BE2C (cell line): ENCODE measurements around the gene SMARCA2.

Experiments
- DNase-seq: peaks from one replicate; pipeline ENCODE4 v3.0.0-alpha.2; 2020
- H3K27me3 ChIP-seq: fragments of 250-450 bp; sonication (Bioruptor Pico); 2 replicates; pipeline ENCODE4 v1.5.1; 2020; ENCODE audit warnings: mild to moderate bottlenecking
- H3K36me3 ChIP-seq: fragments of 250-450 bp; sonication (Bioruptor Pico); 2 replicates; pipeline ENCODE4 v1.5.1; 2020; ENCODE audit warnings: mild to moderate bottlenecking
- H3K4me1 ChIP-seq: fragments of 250-450 bp; sonication (Bioruptor Pico); 2 replicates; pipeline ENCODE4 v1.5.1; 2020
- H3K4me3 ChIP-seq: 2 replicates; pipeline ENCODE4 v1.5.1; 2011; ENCODE audit warnings: low read depth, low read length
- H3K9me3 ChIP-seq: fragments of 250-450 bp; sonication (Bioruptor Pico); 2 replicates; pipeline ENCODE4 v1.5.1; 2020
- TF ChIP-seq, protein P1 (sequence below): IDR thresholded peaks from 2 replicates; pipeline ENCODE4 v1.5.1; 2012; ENCODE audit warnings: mild to moderate bottlenecking, low read depth, low read length

Gene SMARCA2

DNA sequence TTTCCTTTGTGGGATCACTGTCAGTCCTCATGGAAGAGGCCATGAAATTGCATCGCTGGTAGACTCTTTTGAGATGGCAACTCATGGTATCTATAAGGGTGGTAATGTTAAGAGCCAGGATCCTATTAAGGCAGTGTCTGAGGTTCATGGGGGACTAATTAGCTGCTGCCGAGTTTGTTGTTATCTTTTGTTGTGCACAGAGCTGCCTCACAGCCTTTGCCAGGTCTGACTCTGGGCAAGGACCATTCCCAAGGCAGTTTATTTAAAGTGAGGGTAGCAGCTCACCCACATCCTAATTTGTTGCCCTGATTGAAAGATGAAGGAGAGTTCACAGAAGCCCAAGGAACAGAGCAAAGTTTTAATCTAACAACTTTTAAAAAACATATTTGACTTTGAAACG lies 7.9 kb downstream of the SMARCA2 start:
- Histone ChIP-seq H3K4me3 (no peak overlapping the region), H3K27me3 (peaks cover 19% of the 10 kb centered on the region), H3K9me3 (no peaks in the 10 kb centered on the region), H3K4me1 (no peaks in the 10 kb centered on the region), H3K36me3 (no peaks in the 10 kb centered on the region)
- no peak for DNase-seq
- TF ChIP-seq, protein P1, sequence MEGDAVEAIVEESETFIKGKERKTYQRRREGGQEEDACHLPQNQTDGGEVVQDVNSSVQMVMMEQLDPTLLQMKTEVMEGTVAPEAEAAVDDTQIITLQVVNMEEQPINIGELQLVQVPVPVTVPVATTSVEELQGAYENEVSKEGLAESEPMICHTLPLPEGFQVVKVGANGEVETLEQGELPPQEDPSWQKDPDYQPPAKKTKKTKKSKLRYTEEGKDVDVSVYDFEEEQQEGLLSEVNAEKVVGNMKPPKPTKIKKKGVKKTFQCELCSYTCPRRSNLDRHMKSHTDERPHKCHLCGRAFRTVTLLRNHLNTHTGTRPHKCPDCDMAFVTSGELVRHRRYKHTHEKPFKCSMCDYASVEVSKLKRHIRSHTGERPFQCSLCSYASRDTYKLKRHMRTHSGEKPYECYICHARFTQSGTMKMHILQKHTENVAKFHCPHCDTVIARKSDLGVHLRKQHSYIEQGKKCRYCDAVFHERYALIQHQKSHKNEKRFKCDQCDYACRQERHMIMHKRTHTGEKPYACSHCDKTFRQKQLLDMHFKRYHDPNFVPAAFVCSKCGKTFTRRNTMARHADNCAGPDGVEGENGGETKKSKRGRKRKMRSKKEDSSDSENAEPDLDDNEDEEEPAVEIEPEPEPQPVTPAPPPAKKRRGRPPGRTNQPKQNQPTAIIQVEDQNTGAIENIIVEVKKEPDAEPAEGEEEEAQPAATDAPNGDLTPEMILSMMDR = no peak

DNA sequence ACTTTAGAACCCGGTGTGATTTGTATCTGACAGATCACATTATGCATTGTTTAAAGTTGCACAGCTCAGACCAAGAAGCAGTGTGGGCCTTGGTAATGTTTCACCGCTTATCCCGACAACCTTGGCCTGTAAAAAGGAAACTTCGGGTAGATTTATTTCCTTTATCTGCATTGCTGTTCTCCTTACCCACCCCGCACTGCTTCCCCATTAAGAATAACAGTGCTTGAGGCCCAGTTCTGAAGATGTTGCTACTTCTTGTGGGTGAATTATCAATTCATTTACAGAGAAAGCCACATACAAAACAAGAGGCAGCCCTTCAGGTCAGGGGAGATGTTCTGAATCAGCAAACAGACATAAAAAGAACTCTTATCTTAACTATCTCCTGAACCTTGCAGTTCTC lies 8.4 kb downstream of the SMARCA2 start:
- TF ChIP-seq, protein P1 = no peak
- Histone ChIP-seq H3K9me3 (no peaks in the 10 kb centered on the region), H3K36me3 (no peaks in the 10 kb centered on the region), H3K4me1 (no peaks in the 10 kb centered on the region), H3K4me3 (no peak overlapping the region), H3K27me3 (peaks cover 14% of the 10 kb centered on the region)
- no peak for DNase-seq

DNA sequence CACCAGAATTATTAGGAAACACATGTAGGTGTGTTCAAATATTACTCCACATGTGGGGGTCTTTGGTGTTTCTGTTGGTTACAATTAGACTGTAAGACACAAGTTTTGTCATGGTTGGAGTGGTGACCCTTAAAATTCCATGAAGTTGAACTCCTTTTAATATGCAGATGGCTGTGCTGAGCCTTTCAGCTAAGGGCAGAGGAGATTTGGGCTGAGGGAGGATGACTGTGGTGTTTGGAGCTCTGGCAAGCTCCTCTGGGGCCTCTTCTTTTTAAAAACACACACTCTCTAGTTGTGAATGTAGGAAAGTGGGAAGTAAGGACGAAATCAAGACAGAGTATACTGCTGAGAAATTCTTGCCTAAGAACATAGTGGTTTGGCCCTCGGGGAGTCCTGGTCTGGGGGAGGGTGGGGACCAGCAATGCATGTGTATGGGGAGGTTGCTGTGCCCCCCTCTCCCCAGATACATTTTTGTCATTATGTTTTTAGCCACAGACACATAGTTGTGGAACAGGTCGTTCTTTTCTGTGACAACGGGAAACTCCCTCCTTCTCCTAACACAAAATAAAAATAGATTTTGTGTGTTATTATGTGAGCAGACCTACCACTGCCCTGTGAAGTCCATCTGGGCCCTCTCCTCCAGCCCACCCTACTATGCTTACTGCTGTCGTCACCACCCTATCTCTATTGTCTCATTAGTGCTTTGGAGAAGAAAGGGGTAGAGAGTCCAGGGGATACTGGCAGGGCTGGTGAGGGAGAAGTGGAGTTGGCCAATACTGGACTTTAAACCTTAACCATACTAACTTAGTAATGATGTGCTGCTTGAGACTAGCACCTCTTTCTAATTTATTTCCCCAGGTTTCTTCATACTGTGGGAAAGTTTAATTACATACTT lies 10.0 kb downstream of the SMARCA2 start:
- peaks cover 7% of the 10 kb centered on the region; the same call in 1 of the 2 replicates for H3K27me3 ChIP-seq
- no peak overlapping the region for H3K4me3 ChIP-seq
- H3K9me3 ChIP-seq = no peaks in the 10 kb centered on the region
- no peak for DNase-seq
- TF ChIP-seq, protein P1 = no peak
- H3K36me3 ChIP-seq = no peaks in the 10 kb centered on the region
- H3K4me1 ChIP-seq = no peaks in the 10 kb centered on the region

DNA sequence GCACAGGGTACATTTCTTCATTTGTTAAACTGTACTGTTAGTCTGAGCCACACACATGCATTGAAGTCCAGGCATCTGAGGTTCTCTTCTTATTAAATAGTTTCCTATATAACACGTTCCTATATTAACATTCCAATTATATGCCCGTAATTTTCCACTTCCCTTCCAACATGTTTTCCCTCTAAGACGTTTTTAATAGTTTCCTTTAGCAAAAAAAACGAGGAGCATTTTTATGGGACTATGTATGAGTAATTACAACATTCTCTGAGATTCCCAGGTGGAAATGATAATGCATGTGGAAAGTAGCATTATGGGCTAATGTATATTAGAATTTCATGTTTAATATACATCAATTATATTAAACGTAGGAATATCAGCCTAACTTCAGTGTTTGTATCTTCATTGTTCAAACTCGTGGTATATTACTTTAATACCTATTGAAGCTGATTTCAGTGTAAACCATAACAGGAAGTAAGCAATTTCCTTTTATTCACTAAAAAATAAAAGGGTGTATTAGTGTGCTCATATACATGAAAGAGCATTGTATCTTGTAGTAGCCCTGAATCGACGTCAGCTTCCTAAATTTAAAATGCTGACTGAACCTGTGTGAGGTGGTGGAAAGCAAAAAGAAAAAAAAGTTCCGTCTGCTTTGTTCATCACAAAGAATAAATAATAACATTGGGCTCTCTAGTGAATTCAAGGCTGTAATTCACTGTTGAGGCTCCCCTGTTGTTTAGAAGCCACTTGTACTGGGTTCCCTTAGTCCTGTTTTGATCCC lies 11.3 kb downstream of the SMARCA2 start:
- TF ChIP-seq, protein P1 = no peak
- DNase-seq = no peak
- H3K4me3 ChIP-seq = no peak overlapping the region
- H3K27me3 ChIP-seq = peaks cover 5% of the 10 kb centered on the region; the same call in 1 of the 2 replicates
- H3K9me3 ChIP-seq = no peaks in the 10 kb centered on the region
- H3K4me1 ChIP-seq = no peaks in the 10 kb centered on the region
- H3K36me3 ChIP-seq = no peaks in the 10 kb centered on the region

DNA sequence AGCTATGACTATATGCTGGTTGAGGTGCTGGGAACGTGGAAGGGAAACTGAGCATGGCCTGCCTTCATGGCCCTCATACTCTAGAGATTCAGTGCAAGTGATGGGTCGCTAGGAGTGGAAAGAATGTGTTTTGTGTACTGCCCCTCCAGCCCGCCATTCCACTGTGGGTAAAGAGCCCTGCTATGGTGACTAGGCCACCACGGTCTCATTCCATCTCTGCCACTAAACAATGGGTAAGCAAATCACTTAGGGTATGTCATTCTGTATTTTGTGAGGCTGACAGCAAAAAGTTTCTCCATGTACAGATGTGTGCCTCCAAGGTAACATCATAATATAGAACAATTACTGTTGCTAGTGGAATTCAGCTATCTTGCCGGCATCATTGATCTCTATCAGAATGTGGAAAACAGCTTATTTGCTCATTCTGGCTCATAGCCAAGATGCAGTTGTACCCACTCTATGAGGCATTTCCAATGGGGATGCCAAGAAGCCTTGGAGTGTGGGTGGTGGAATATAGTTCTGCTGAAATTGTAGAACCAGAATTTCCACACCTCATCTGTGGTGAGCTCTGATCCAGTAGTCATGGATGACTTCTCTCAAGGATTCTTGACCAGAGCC lies 12.5 kb downstream of the SMARCA2 start:
- Histone ChIP-seq H3K27me3 (no peaks in the 10 kb centered on the region; the same call in 1 of the 2 replicates), H3K36me3 (no peaks in the 10 kb centered on the region), H3K4me3 (no peak overlapping the region), H3K4me1 (no peaks in the 10 kb centered on the region), H3K9me3 (no peaks in the 10 kb centered on the region)
- TF ChIP-seq, protein P1 = no peak
- no peak for DNase-seq
